HEK293 (cell line): ENCODE measurements around the gene FLOT2.

Experiments
- ATF2 ChIP-seq: fragments of 450-650 bp; formaldehyde crosslinking; IDR thresholded peaks from 2 replicates; pipeline ENCODE4 v1.5.1; 2016; ENCODE audit warnings: missing biosample characterization, missing genetic modification characterization, low read depth
- MYNN ChIP-seq: fragments of 450-650 bp; formaldehyde crosslinking; IDR thresholded peaks from 2 replicates; pipeline ENCODE4 v1.5.1; 2016; ENCODE audit warnings: missing biosample characterization, missing genetic modification characterization, borderline replicate concordance
- MZF1 ChIP-seq: fragments of 450-650 bp; formaldehyde crosslinking; IDR thresholded peaks from 2 replicates; pipeline ENCODE4 v1.5.1; 2017; ENCODE audit warnings: missing biosample characterization, missing genetic modification characterization, borderline replicate concordance
- PATZ1 ChIP-seq: fragments of 450-650 bp; formaldehyde crosslinking; IDR thresholded peaks from 2 replicates; pipeline ENCODE4 v1.5.1; 2016; ENCODE audit warnings: missing biosample characterization, missing genetic modification characterization
- PRDM10 ChIP-seq: fragments of 450-650 bp; formaldehyde crosslinking; IDR thresholded peaks from 2 replicates; pipeline ENCODE4 v1.5.1; 2016; ENCODE audit warnings: missing biosample characterization, missing genetic modification characterization
- SP2 ChIP-seq: fragments of 450-650 bp; formaldehyde crosslinking; IDR thresholded peaks from 2 replicates; pipeline ENCODE4 v1.5.1; 2016; ENCODE audit warnings: missing biosample characterization, missing genetic modification characterization
- WT1 ChIP-seq: fragments of 450-650 bp; formaldehyde crosslinking; IDR thresholded peaks from 2 replicates; pipeline ENCODE4 v1.5.1; 2016; ENCODE audit warnings: missing biosample characterization, missing genetic modification characterization
- ZBTB21 ChIP-seq: fragments of 450-650 bp; formaldehyde crosslinking; IDR thresholded peaks from 2 replicates; pipeline ENCODE4 v1.5.1; 2017; ENCODE audit warnings: missing biosample characterization, missing genetic modification characterization
- ZBTB44 ChIP-seq: fragments of 450-650 bp; IDR thresholded peaks from 2 replicates; pipeline ENCODE4 v1.5.1; 2018; ENCODE audit warnings: missing biosample characterization, mild to moderate bottlenecking, missing genetic modification characterization
- ZNF132 ChIP-seq: fragments of 450-650 bp; formaldehyde crosslinking; IDR thresholded peaks from 2 replicates; pipeline ENCODE4 v1.5.1; 2017; ENCODE audit warnings: missing biosample characterization, missing genetic modification characterization, borderline replicate concordance
- ZNF248 ChIP-seq: fragments of 450-650 bp; formaldehyde crosslinking; IDR thresholded peaks from 2 replicates; pipeline ENCODE4 v1.5.1; 2017; ENCODE audit warnings: missing biosample characterization, missing genetic modification characterization
- ZNF280D ChIP-seq: fragments of 450-650 bp; formaldehyde crosslinking; IDR thresholded peaks from 2 replicates; pipeline ENCODE4 v1.5.1; 2016; ENCODE audit warnings: missing biosample characterization, missing genetic modification characterization
- ZNF394 ChIP-seq: fragments of 450-650 bp; formaldehyde crosslinking; IDR thresholded peaks from 2 replicates; pipeline ENCODE4 v1.5.1; 2016; ENCODE audit warnings: missing biosample characterization, missing genetic modification characterization, mild to moderate bottlenecking, moderate library complexity, borderline replicate concordance
- ZNF398 ChIP-seq: fragments of 450-650 bp; formaldehyde crosslinking; IDR thresholded peaks from 2 replicates; pipeline ENCODE4 v1.5.1; 2017; ENCODE audit warnings: missing biosample characterization, missing genetic modification characterization
- ZNF473 ChIP-seq: fragments of 450-650 bp; formaldehyde crosslinking; IDR thresholded peaks from 2 replicates; pipeline ENCODE4 v1.5.1; 2017; ENCODE audit warnings: missing biosample characterization, missing genetic modification characterization
- ZNF501 ChIP-seq: fragments of 450-650 bp; formaldehyde crosslinking; IDR thresholded peaks from 2 replicates; pipeline ENCODE4 v1.5.1; 2016; ENCODE audit warnings: missing biosample characterization, missing genetic modification characterization
- ZNF529 ChIP-seq: fragments of 450-650 bp; formaldehyde crosslinking; IDR thresholded peaks from 2 replicates; pipeline ENCODE4 v1.5.1; 2017; ENCODE audit warnings: missing genetic modification characterization, missing biosample characterization; ENCODE audit not compliant: insufficient replicate concordance
- ZNF561 ChIP-seq: fragments of 450-650 bp; IDR thresholded peaks from 2 replicates; pipeline ENCODE4 v1.5.1; 2018; ENCODE audit warnings: missing biosample characterization, missing genetic modification characterization, borderline replicate concordance
- ZNF624 ChIP-seq: fragments of 450-650 bp; formaldehyde crosslinking; IDR thresholded peaks from 2 replicates; pipeline ENCODE4 v1.5.1; 2017; ENCODE audit warnings: missing biosample characterization, missing genetic modification characterization
- ZNF677 ChIP-seq: fragments of 450-650 bp; IDR thresholded peaks from 2 replicates; pipeline ENCODE4 v1.5.0; 2018; ENCODE audit warnings: missing biosample characterization, mild to moderate bottlenecking, missing genetic modification characterization, moderate library complexity
- ZNF792 ChIP-seq: fragments of 450-650 bp; formaldehyde crosslinking; IDR thresholded peaks from 2 replicates; pipeline ENCODE4 v1.5.1; 2016; ENCODE audit warnings: missing biosample characterization, missing genetic modification characterization
- ZSCAN23 ChIP-seq: fragments of 450-650 bp; formaldehyde crosslinking; IDR thresholded peaks from 2 replicates; pipeline ENCODE4 v1.5.1; 2016; ENCODE audit warnings: missing biosample characterization, missing genetic modification characterization
- ZSCAN5A ChIP-seq: fragments of 450-650 bp; formaldehyde crosslinking; IDR thresholded peaks from 2 replicates; pipeline ENCODE4 v1.5.1; 2016; ENCODE audit warnings: missing biosample characterization, missing genetic modification characterization

The FLOT2 gene

GRCh38 chr17:28925912-28926365 is 28.4 kb upstream of the FLOT2 start (continued):
- TF ChIP-seq ZNF280D (tag by site-specific recombination) (no peak), SP2 (peak; percentile 13; the same call in 1 of the 2 replicates), MZF1 (tag by site-specific recombination) (no peak), ZBTB44 (tag by site-specific recombination) (no peak), ZNF248 (tag by site-specific recombination) (no peak), ZNF529 (tag by site-specific recombination) (no peak), PATZ1 (tag by site-specific recombination) (0 out of 2 replicates have a peak, but pooled peaks have one; percentile 24), ZNF398 (0 out of 2 replicates have a peak, but pooled peaks have one; percentile 34), ZNF677 (tag by site-specific recombination) (no peak), WT1 (no peak), ZNF792 (tag by site-specific recombination) (no peak), MYNN (no peak), ZBTB21 (tag by site-specific recombination) (peak; percentile 97), ZSCAN5A (tag by site-specific recombination) (no peak), ZNF132 (tag by site-specific recombination) (no peak), ZNF473 (tag by site-specific recombination) (no peak), PRDM10 (no peak), ATF2 (tag by site-specific recombination) (peak; percentile 87), ZNF624 (tag by site-specific recombination) (no peak), ZNF501 (tag by site-specific recombination) (no peak), ZNF561 (tag by site-specific recombination) (no peak), ZNF394 (tag by site-specific recombination) (peak; percentile 53; the same call in 1 of the 2 replicates), ZSCAN23 (no peak)
